Coronary artery (tissue), 2 donors: Measurements from ENCODE around the gene IL17RD.

Experiments
- DNase-seq: peaks from one replicate; pipeline ENCODE4 v3.0.0-alpha.2; 2017; ENCODE audit warnings: low spot score
- H3K27ac ChIP-seq, 2 donors: fragments of 200-600 bp; sonication (generic); one replicate each; pipeline ENCODE4 v1.5.1; 2016 to 2019
- H3K4me3 ChIP-seq: fragments of 200-600 bp; sonication (generic); 2 replicates; pipeline ENCODE4 v1.5.1; 2016; ENCODE audit warnings: mild to moderate bottlenecking, moderate library complexity
- CTCF ChIP-seq: fragments of 200-600 bp; sonication (generic); IDR thresholded peaks from one replicate; pipeline ENCODE4 v1.5.1; 2019; ENCODE audit warnings: antibody characterized with exemption

Gene IL17RD

DNA sequence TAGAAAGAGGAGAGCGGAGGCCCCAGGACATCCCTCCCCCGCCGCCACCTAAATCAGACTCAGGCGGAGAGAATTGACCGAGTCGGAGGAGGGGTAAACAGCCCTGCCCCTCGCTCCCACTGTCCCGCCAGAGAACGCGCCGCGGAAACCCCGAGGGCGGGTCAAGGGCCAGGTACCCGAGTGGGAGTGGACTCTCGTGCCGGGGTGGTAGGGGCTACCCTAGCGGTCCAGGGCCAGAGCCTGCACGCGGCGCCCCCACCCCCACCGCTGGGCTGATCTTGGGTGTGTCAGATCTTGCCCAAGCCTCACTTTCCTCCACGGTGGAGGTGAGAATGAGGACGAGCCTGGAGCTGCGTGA lies 85.7 kb downstream of the IL17RD start:
- no peak for DNase-seq
- no peak for TF ChIP-seq CTCF
- H3K4me3 ChIP-seq = peak overlapping the region; percentile 88
- H3K27ac ChIP-seq = peak overlapping the region in 1 of 2 donors; percentile 33

GRCh38 chr3:57078635-57079473 lies 86.3 kb downstream of the IL17RD start:
- peak overlapping the region; percentile 88 for H3K4me3 ChIP-seq
- H3K27ac ChIP-seq = peak overlapping the region; percentile 33 to 50
- no peak for DNase-seq
- no peak for TF ChIP-seq CTCF

GRCh38 chr3:57078344-57078634 lies 86.9 kb downstream of the IL17RD start:
- DNase-seq = no peak
- Histone ChIP-seq H3K4me3 (peak overlapping the region; percentile 88), H3K27ac (peak overlapping the region; percentile 33 to 50)
- no peak for TF ChIP-seq CTCF

- H3K4me3 ChIP-seq = peak overlapping the region; percentile 88
- peak overlapping the region in 1 of 2 donors; percentile 33 for H3K27ac ChIP-seq
- DNase-seq = no peak
- no peak for TF ChIP-seq CTCF
Observed at GRCh38 chr3:57077630-57078343, 87.4 kb downstream of the IL17RD start.

DNA sequence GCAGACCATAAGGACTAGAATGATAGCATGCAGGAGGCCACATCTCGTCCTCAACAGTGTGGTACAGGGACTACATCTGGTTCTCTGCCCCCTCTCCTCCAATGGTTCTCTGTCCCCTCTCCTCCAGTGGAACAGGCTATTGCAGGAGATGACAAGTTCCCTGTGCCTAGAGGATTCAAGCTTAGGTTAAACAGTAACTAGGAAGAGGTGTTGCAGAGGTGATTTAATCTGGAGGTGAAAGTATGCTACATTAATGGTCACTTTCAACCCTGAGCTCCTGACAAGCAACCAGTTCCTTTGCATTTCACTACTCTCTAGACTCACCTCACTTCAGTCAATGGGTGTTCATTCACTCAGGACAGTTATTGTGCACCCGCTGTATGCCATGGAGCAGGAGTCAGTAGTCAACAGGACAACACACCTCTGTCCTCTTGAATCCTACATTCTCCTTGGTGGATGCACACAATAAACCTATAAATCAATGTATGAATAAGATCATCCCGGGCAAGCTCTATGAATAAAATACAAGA lies 88.7 kb downstream of the IL17RD start:
- no peak for DNase-seq
- Histone ChIP-seq H3K27ac (no peak overlapping the region), H3K4me3 (no peak overlapping the region)
- no peak for TF ChIP-seq CTCF

- Histone ChIP-seq H3K27ac (no peak overlapping the region), H3K4me3 (no peak overlapping the region)
- no peak for TF ChIP-seq CTCF
- no peak for DNase-seq
Observed at GRCh38 chr3:57074135-57074534, 91.0 kb downstream of the IL17RD start.

DNA sequence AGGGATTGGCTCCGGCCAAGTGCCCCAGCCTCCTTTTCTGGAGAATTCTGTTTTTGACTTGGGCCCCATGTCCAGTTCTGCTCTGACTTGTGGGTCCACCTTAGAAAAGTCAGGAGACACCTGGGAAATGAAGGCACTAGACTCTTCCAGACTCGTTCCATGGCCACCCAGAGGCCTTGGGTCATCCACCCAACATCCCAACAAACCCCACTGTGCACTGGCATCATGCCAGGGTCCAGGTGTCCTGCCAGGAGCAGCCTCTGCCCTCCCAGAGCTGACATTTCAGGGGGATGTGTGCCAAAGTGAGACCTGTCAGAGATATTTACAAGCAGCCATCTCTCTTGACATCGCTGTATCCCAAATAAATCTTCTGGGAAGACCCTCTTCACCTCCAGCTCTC lies 91.5 kb downstream of the IL17RD start:
- Histone ChIP-seq H3K4me3 (no peak overlapping the region), H3K27ac (no peak overlapping the region)
- DNase-seq = no peak
- TF ChIP-seq CTCF = no peak
